HCT116 (cell line): ENCODE results near the gene TBL1X. TPM values are rescaled to one million over a fixed set of nuclear protein-coding genes. Genes with fewer than 3 reads are reported as not detected.

Source experiments
- ATAC-seq: fragments of 200-7000 bp; cut with Tn5 transposase; 2 replicates; pipeline ENCODE4 v1.9.1; 2020; ENCODE audit warnings: mild to moderate bottlenecking, moderate library complexity
- BruUV-seq: library from RNA; stranded (reverse); fragments of 400-500 nt; replicated peaks from 2 replicates; lab custom pipeline; 2021; lab: Mats Ljungman, UMichigan
- CTCF ChIA-PET: fragments of 300-600 bp; sonication (Branson Sonifier 250); formaldehyde crosslinking; loops from one replicate; lab custom pipeline; 2021; ENCODE audit warnings: antibody characterized with exemption; lab: Charles Lee
- POLR2A ChIA-PET: fragments of 300-600, 350-600 bp; sonication (Branson Sonifier 250); formaldehyde crosslinking; loops from one replicate; lab custom pipeline; 2021; ENCODE audit warnings: antibody characterized with exemption; lab: Charles Lee
- RAD21 ChIA-PET, 2 experiments: fragments of 300-600 bp; sonication (Branson Sonifier 250); formaldehyde crosslinking; loops; one replicate each; lab custom pipeline; 2023; ENCODE audit warnings: low total read pairs in 2 of 2; ENCODE audit not compliant: uncharacterized antibody in 2 of 2, unreplicated experiment in 2 of 2, low non-redundant PET in 1 of 2; lab: Charles Lee
- DNase-seq: peaks from one replicate; pipeline ENCODE4 v3.0.0-alpha.2; 2010; ENCODE audit warnings: low read depth, low spot score
- H2AFZ ChIP-seq: fragments of 200-600 bp; shearing (Covaris generic), sonication (generic); 2 replicates; pipeline ENCODE4 v1.6.1; 2017; ENCODE audit warnings: low read depth, mixed run types, mixed read lengths, antibody characterized with exemption, low read length; ENCODE audit not compliant: poor library complexity, severe bottlenecking
- H3K27ac ChIP-seq: 2 replicates; pipeline ENCODE4 v1.5.1; 2012; ENCODE audit warnings: low read depth, low read length
- H3K27me3 ChIP-seq: fragments of 200-600 bp; sonication (generic); 2 replicates; pipeline ENCODE4 v1.6.1; 2016; ENCODE audit warnings: mixed run types, low read length, mixed read lengths; ENCODE audit not compliant: insufficient read depth
- H3K36me3 ChIP-seq, 2 experiments: fragments of 200-500 bp in 1 of 2; fragments of 200-600 bp in 1 of 2; sonication (Bioruptor generic) in 1 of 2; sonication (generic) in 1 of 2; 2 replicates each; pipeline versions ENCODE4 v1.5.1 to v1.6.1; 2014 to 2016; ENCODE audit warnings: low read length in 2 of 2, inconsistent platforms in 1 of 2, mixed read lengths in 1 of 2, mixed run types in 1 of 2; ENCODE audit not compliant: insufficient read depth in 2 of 2, control insufficient read depth in 1 of 2
- H3K4me1 ChIP-seq, 2 experiments: fragments of 200-600 bp in 1 of 2; sonication (generic) in 1 of 2; 2 replicates each; pipeline versions ENCODE4 v1.5.1 to v1.6.1; 2012 to 2017; ENCODE audit warnings: low read length in 2 of 2, inconsistent platforms in 1 of 2, mild to moderate bottlenecking in 1 of 2, mixed read lengths in 1 of 2, mixed run types in 1 of 2, moderate library complexity in 1 of 2; ENCODE audit not compliant: insufficient read depth in 2 of 2, control insufficient read depth in 1 of 2
- H3K4me2 ChIP-seq: fragments of 200-600 bp; sonication (generic); 2 replicates; pipeline ENCODE4 v1.6.1; 2017; ENCODE audit warnings: mixed run types, low read length, mixed read lengths
- H3K4me3 ChIP-seq, 2 experiments: fragments of 200-600 bp in 1 of 2; sonication (generic) in 1 of 2; replicated peaks in 1 of 2; 2 replicates each; pipeline ENCODE4 v1.5.1; 2011 to 2016; ENCODE audit warnings: low read length in 2 of 2, control low read depth in 1 of 2, low read depth in 1 of 2, mild to moderate bottlenecking in 1 of 2, mixed read lengths in 1 of 2, mixed run types in 1 of 2
- H3K79me2 ChIP-seq: fragments of 200-600 bp; sonication (generic); 2 replicates; pipeline ENCODE4 v1.6.1; 2017; ENCODE audit warnings: mild to moderate bottlenecking, mixed run types, low read length, moderate library complexity, mixed read lengths; ENCODE audit not compliant: insufficient read depth
- H3K9ac ChIP-seq: fragments of 200-600 bp; sonication (generic); 2 replicates; pipeline ENCODE4 v1.6.1; 2016; ENCODE audit warnings: low read length, mixed read lengths
- H3K9me2 ChIP-seq: fragments of 200-600 bp; sonication (generic), shearing (Covaris generic); 2 replicates; pipeline ENCODE4 v1.6.1; 2017; ENCODE audit warnings: mixed run types, mild to moderate bottlenecking, moderate library complexity; ENCODE audit not compliant: insufficient read depth
- H3K9me3 ChIP-seq, 2 experiments: fragments of 200-500 bp in 1 of 2; fragments of 200-600 bp in 1 of 2; sonication (Bioruptor generic) in 1 of 2; sonication (generic) in 1 of 2; 2 replicates each; pipeline ENCODE4 v1.6.1; 2014 to 2017; ENCODE audit warnings: low read length in 2 of 2, mixed read lengths in 2 of 2, inconsistent platforms in 1 of 2, low read depth in 1 of 2, mild to moderate bottlenecking in 1 of 2, mixed run types in 1 of 2, moderate library complexity in 1 of 2; ENCODE audit not compliant: control insufficient read depth in 1 of 2, insufficient read depth in 1 of 2
- H4K20me1 ChIP-seq: fragments of 200-600 bp; sonication (generic), shearing (Covaris generic); 2 replicates; pipeline ENCODE4 v1.6.1; 2017; ENCODE audit warnings: mixed run types, mild to moderate bottlenecking, moderate library complexity; ENCODE audit not compliant: insufficient read depth
- ATF3 ChIP-seq: IDR thresholded peaks from 2 replicates; pipeline ENCODE4 v1.6.1; 2012
- CEBPB ChIP-seq: IDR thresholded peaks from 2 replicates; pipeline ENCODE4 v1.6.1; 2012; ENCODE audit warnings: low read depth
- CTCF ChIP-seq, 3 experiments: fragments of 200-600 bp in 1 of 3; sonication (generic) in 1 of 3; IDR thresholded peaks in 2 of 3; conservative IDR thresholded peaks in 1 of 3; 2 replicates each; pipeline ENCODE4 v1.5.1; 2012 to 2017; ENCODE audit warnings: low read depth in 2 of 3, low read length in 2 of 3, antibody characterized with exemption in 1 of 3, borderline replicate concordance in 1 of 3, control low read depth in 1 of 3, mild to moderate bottlenecking in 1 of 3, mixed read lengths in 1 of 3, mixed run types in 1 of 3, moderate library complexity in 1 of 3; ENCODE audit not compliant: insufficient read depth in 1 of 3
- EGR1 ChIP-seq: IDR thresholded peaks from 2 replicates; pipeline ENCODE4 v1.6.1; 2012; ENCODE audit warnings: low read depth
- ELF1 ChIP-seq: IDR thresholded peaks from 2 replicates; pipeline ENCODE4 v1.6.1; 2012; ENCODE audit warnings: low read depth, borderline replicate concordance
- EZH2 ChIP-seq: fragments of 200-600 bp; sonication (generic); IDR thresholded peaks from 2 replicates; pipeline ENCODE4 v1.6.1; 2017; ENCODE audit warnings: antibody characterized with exemption, mixed run types
- EZH2phosphoT487 ChIP-seq: fragments of 200-600 bp; IDR thresholded peaks from 2 replicates; pipeline ENCODE4 v1.6.1; 2018; ENCODE audit warnings: antibody characterized with exemption, borderline replicate concordance
- MAX ChIP-seq: IDR thresholded peaks from 2 replicates; pipeline ENCODE4 v1.6.1; 2012
- POLR2AphosphoS5 ChIP-seq: IDR thresholded peaks from 2 replicates; pipeline ENCODE4 v1.6.1; 2011; ENCODE audit warnings: mild to moderate bottlenecking, low read depth, low read length, moderate library complexity
- RAD21 ChIP-seq: IDR thresholded peaks from 2 replicates; pipeline ENCODE4 v1.6.1; 2012; ENCODE audit warnings: low read depth, mild to moderate bottlenecking
- REST ChIP-seq: IDR thresholded peaks from 2 replicates; pipeline ENCODE4 v1.6.1; 2012; ENCODE audit warnings: low read depth
- SIN3A ChIP-seq: IDR thresholded peaks from 2 replicates; pipeline ENCODE4 v1.6.1; 2012; ENCODE audit warnings: low read depth
- SP1 ChIP-seq: IDR thresholded peaks from 2 replicates; pipeline ENCODE4 v1.6.1; 2012; ENCODE audit warnings: low read depth
- SRF ChIP-seq: IDR thresholded peaks from 2 replicates; pipeline ENCODE4 v1.6.1; 2012; ENCODE audit warnings: low read depth
- TCF7L2 ChIP-seq: IDR thresholded peaks from 2 replicates; pipeline ENCODE4 v1.7.0; 2011; ENCODE audit warnings: borderline replicate concordance, inconsistent platforms; ENCODE audit not compliant: insufficient read depth, insufficient read length; ENCODE audit errors: extremely low read depth
- YY1 ChIP-seq: IDR thresholded peaks from 2 replicates; pipeline ENCODE4 v1.6.1; 2011; ENCODE audit warnings: low read length, low read depth, moderate library complexity, mild to moderate bottlenecking; ENCODE audit not compliant: insufficient replicate concordance; ENCODE audit errors: extremely low read depth
- ZBTB33 ChIP-seq: IDR thresholded peaks from 2 replicates; pipeline ENCODE4 v1.6.1; 2011; ENCODE audit warnings: mild to moderate bottlenecking, low read length, moderate library complexity; ENCODE audit not compliant: insufficient replicate concordance; ENCODE audit errors: extremely low read depth
- ZNF274 ChIP-seq: fragments of 200-500 bp; sonication (Bioruptor generic); IDR thresholded peaks from 2 replicates; pipeline ENCODE4 v1.6.1; 2014; ENCODE audit warnings: mild to moderate bottlenecking, low read depth, low read length, inconsistent platforms
- intact Hi-C: fragments of 100-400 bp; cut with micrococcal nuclease; formaldehyde crosslinking; loops from 2 replicates; pipeline ENCODE4 v1.10.0; 2022
- total RNA-seq: library from RNA; stranded (reverse); gene quantifications from one replicate; pipeline ENCODE4 v1.2.1, GENCODE V29; 2021; ENCODE audit not compliant: unreplicated experiment

Gene TBL1X
- total RNA-seq, 1 experiment from 2014 or later: 37.8 TPM

- H3K4me3 ChIP-seq: no peak overlapping the region
- ATAC-seq (no peak), DNase-seq (no peak)
- H3K4me1 ChIP-seq: no peaks in the 10 kb centered on the region
- no peaks in the 10 kb centered on the region for H3K9me2 ChIP-seq
- no peak overlapping the region for H3K4me2 ChIP-seq
- no peaks in the 10 kb centered on the region for H4K20me1 ChIP-seq
- intact Hi-C loops: no loop called here
- no peaks in the 10 kb centered on the region; a peak in 1 of 4 replicates for H3K36me3 ChIP-seq
- no peaks in the 10 kb centered on the region for H3K27me3 ChIP-seq
- ChIA-PET CTCF (no interaction called here), RAD21 (no interaction called here), POLR2A (no interaction called here)
- no peak overlapping the region for H3K27ac ChIP-seq
- H3K79me2 ChIP-seq: no peaks in the 10 kb centered on the region
- H3K9ac ChIP-seq: no peak overlapping the region
- no TSS peak for BruUV-seq
- H2AFZ ChIP-seq: no peak overlapping the region
- no peak for TF ChIP-seq YY1
- no peak for TF ChIP-seq TCF7L2
- no peak for TF ChIP-seq SP1
- TF ChIP-seq ZBTB33: no peak
- TF ChIP-seq ZNF274: no peak
- TF ChIP-seq EZH2phosphoT487: no peak
- TF ChIP-seq CTCF (IDR thresholded peaks at IDR 0.05 in 2 of 3, conservative IDR thresholded peaks at IDR 0.05 in 1 of 3; ENCODE audit: borderline replicate concordance in 1 of 3, insufficient read depth in 1 of 3, low read depth in 2 of 3, low read length in 2 of 3): no peak
- TF ChIP-seq CEBPB: no peak
- no peak for TF ChIP-seq ELF1
- no peak for TF ChIP-seq REST
- no peak for TF ChIP-seq RAD21
- TF ChIP-seq SIN3A: no peak
- TF ChIP-seq EGR1: no peak
- no peak for TF ChIP-seq MAX
- no peak for TF ChIP-seq ATF3
- no peak for TF ChIP-seq EZH2
- no peak for TF ChIP-seq POLR2AphosphoS5
- no peak for TF ChIP-seq SRF
- H3K9me3 ChIP-seq: no peaks in the 10 kb centered on the region
Observed at GRCh38 chrX:9651737-9652136, 186.9 kb downstream of the TBL1X start.
